ENCODE measurements around the gene WLS.

DNA sequence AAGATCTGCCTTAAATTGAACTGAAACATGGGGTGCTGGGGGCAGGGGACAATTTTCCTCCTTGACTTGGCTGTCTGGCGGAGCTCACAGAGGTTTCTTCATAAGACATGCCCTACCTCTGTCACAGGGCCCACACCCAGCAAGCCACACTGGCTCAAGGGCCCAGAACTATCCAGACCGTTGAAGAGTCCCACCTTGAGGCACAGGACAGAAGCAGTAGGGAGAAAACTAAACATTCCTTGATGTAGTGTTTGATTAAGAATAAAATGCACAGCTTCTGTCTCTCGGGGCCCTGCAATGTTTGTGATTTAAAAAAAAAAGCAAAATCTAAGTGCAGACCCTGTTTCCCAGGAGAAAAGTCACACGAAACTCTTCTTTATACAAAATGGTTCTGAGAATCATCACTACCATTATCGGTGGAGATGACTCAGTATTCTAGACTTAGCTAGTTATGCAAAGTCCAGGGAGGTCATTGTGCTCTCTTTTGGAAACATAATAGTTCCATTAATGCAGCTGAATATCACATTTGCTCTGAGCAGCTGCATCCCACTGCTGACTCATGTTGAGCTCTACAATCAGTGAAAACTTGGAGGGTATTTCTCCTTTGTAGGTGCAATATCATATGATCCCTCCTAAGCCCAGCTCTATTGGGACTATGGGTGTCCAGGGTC, 128.3 kb downstream of the WLS start:
- TF ChIP-seq, protein P1, sequence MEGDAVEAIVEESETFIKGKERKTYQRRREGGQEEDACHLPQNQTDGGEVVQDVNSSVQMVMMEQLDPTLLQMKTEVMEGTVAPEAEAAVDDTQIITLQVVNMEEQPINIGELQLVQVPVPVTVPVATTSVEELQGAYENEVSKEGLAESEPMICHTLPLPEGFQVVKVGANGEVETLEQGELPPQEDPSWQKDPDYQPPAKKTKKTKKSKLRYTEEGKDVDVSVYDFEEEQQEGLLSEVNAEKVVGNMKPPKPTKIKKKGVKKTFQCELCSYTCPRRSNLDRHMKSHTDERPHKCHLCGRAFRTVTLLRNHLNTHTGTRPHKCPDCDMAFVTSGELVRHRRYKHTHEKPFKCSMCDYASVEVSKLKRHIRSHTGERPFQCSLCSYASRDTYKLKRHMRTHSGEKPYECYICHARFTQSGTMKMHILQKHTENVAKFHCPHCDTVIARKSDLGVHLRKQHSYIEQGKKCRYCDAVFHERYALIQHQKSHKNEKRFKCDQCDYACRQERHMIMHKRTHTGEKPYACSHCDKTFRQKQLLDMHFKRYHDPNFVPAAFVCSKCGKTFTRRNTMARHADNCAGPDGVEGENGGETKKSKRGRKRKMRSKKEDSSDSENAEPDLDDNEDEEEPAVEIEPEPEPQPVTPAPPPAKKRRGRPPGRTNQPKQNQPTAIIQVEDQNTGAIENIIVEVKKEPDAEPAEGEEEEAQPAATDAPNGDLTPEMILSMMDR (IDR thresholded peaks at IDR 0.05), result no peak
- no peak for TF ChIP-seq EZH2 (IDR thresholded peaks at IDR 0.05; ENCODE audit: borderline replicate concordance, insufficient read depth, low read depth, low read length, poor library complexity, severe bottlenecking)

All from B cell (primary cell).